GM19043 (cell line): ENCODE data around the gene UBR3.
"Not testable (repeated sequence)": the region's sequence is repeated elsewhere in the genome, so short reads cannot be mapped to it uniquely, and the experiment has no call there.

ENCODE experiments used
- ATAC-seq: cut with Tn5 transposase; IDR thresholded peaks from one replicate; pipeline ENCODE4 v1.9.1; 2021; ENCODE audit warnings: low read depth; ENCODE audit not compliant: unreplicated experiment

The UBR3 gene

GRCh38 chr2:169822785-169823392 is 4.4 kb upstream of the UBR3 start:
- no peak for ATAC-seq

GRCh38 chr2:169823996-169824372 is 3.3 kb upstream of the UBR3 start:
- no peak for ATAC-seq

GRCh38 chr2:169824373-169825333 is 2.6 kb upstream of the UBR3 start, which contains the start of gene METTL5:
TSS of gene METTL5 (minus strand) at chr2:169824905. CDS start at chr2:169824597, 308 bp downstream.
- peak; percentile 57 for ATAC-seq

- no peak for ATAC-seq
These were observed 1.0 kb downstream of the UBR3 start for GRCh38 chr2:169828141-169828811.

- no peak for ATAC-seq
These were observed 7.1 kb downstream of the UBR3 start for GRCh38 chr2:169834401-169834800.

GRCh38 chr2:169838743-169839489 is 11.7 kb downstream of the UBR3 start:
- ATAC-seq: no peak

GRCh38 chr2:169839954-169840746 is 12.9 kb downstream of the UBR3 start:
- ATAC-seq: no peak

GRCh38 chr2:169840747-169841142 is 13.5 kb downstream of the UBR3 start:
- ATAC-seq: no peak

- not testable (repeated sequence) for ATAC-seq
These were observed 14.4 kb downstream of the UBR3 start for GRCh38 chr2:169841625-169842024.

GRCh38 chr2:169845016-169845415 is 17.8 kb downstream of the UBR3 start:
- no peak for ATAC-seq

- not testable (repeated sequence) for ATAC-seq
These were observed 21.9 kb downstream of the UBR3 start for GRCh38 chr2:169848959-169849693.

- ATAC-seq: no peak
These were observed 22.5 kb downstream of the UBR3 start for GRCh38 chr2:169849710-169850109.

- no peak for ATAC-seq
These were observed 25.9 kb downstream of the UBR3 start for GRCh38 chr2:169853041-169853668.

- not testable (repeated sequence) for ATAC-seq
These were observed 28.3 kb downstream of the UBR3 start for GRCh38 chr2:169855281-169856258.

- ATAC-seq: no peak
These were observed 32.2 kb downstream of the UBR3 start for GRCh38 chr2:169859423-169859822.

- no peak for ATAC-seq
These were observed 32.9 kb downstream of the UBR3 start for GRCh38 chr2:169860149-169860548.

GRCh38 chr2:169862816-169863215 is 35.6 kb downstream of the UBR3 start:
- no peak for ATAC-seq
